NCI-H2227 (cell line): Measurements from ENCODE around the gene CCDC6.
"Not testable (repeated sequence)": the region's sequence is repeated elsewhere in the genome, so short reads cannot be mapped to it uniquely, and the experiment has no call there.

Experiments
- DNase-seq: peaks from one replicate; lab custom pipeline; 2025; ENCODE audit not compliant: unreplicated experiment; lab: John Stamatoyannopoulos, UW

CCDC6 gene

DNA sequence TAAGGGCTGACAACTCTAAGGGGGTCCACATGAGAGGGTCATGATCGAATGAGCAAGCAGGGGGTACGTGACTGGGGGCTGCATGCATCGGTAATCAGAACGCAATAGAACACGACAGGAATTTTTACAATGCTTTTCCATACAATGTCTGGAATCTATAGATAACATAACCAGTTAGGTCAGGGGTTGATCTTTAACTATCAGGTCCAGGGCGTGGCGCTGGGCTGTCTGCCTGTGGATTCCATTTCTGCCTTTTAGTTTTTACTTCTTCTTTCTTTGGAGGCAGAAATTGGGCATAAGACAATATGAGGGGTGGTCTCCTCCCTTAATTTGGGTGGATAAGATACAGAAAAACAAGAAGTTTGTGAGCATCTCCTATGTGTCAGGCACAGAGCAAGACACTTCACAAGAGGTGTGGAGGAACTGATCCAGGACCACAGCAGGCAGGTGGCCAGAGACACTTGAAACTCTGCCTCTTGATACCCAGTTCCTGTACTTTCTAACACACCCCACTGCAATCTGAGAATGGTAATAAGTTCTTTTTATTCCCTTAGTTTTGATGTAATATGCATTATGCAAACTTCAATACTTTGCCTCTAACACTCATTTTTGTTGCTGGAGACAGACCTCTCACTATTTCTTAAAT lies 135.1 kb downstream of the CCDC6 start:
- no peak for DNase-seq

DNA sequence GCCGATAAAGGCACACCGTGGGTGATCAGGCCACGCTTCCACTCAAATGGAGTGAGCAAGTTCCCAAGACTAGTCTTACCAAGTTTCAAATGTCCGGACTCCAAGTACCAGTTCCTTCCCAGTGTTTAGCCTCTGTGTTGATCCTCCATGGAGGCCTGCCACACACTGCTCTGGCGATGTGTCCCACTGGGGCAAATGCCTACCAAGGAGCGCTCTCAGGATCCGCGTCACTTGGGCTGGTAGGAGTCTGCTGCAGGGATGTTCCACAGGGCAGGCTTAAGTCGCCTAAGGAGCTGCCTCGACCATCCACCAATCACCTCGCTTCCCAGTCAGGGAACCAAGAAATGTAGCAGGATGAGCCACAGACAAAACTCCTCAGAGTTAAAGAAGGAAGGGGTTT lies 135.7 kb downstream of the CCDC6 start:
- no peak for DNase-seq

DNA sequence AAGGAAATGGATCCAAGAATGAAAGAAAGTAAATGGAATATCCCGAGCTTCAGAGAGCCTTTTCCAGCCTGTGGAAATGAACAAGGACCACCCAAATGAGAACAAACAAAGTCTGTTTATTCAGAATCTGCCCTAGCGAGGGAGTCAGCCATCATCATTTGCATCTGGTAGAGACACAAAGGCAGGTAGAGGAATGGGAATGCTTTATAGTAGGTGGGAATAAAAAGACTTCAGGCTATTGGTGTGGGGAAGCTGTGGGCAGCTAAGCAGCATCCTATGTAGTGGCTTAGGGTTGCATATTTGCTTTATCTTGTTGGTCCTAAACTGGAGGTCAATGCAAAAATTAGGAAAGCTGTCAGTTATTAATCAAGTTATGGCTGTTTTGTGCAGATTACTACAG lies 143.9 kb downstream of the CCDC6 start:
- no peak for DNase-seq

DNA sequence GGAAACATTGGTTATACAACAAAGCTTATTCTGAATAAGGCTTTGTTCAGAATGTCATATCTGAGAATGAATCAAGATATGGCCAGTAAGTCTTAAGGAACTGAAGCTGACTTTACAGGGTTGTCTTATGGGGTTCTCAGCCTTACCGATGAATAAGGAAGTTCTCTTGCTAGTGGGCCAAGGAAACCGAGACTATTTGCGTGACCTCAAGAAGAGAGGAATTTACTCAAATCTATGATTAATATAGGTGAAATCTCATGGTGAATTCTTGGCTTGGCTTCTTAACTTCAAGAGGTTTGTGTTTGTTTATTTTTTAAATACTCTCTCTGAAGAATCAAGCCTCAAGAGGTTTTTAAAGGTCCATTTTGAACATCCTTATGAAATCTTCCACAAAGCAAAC lies 148.4 kb downstream of the CCDC6 start:
- no peak for DNase-seq

DNA sequence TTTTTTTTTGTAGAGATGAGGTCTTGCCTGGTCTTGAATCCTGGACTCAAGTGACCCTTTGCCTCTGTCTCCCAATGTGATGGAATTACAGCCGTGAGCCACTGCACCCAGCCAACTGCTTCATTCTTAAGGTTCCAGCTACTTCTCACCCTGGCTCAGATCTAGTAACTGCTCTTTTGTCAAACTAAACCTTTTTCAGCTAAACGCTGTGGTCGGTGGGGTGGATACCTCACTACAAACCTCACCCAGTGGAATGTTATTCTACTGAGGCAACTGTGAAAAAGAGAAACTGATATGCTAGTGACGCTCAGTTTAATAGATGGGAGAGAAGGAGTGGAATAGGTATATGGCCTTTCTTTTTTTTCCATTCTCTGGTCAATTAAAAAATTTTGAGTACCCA lies 151.4 kb downstream of the CCDC6 start:
- no peak for DNase-seq

DNA sequence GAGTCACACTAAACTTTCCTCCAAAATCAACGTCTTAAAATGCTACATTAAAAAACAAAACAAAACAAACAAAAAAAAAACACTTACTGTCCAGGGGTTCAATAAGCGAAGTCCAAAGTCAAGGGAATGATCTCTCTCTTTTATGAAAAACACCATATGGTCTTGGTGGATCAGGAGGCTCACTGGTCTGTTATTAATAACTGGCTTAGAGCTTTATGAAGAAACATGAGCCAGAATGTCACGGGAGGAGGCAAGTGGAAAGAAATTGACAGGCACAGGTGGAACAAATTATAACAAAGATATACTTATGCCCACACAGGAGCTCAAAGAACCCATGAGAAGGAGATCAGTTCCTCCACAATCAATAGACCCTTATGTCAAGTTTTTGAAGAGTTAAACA lies 153.1 kb downstream of the CCDC6 start, which contains the start of gene MRLN:
Gene MRLN, minus strand, starts transcription at position 189 of the 400 bp plus-strand sequence.
- DNase-seq, result no peak

DNA sequence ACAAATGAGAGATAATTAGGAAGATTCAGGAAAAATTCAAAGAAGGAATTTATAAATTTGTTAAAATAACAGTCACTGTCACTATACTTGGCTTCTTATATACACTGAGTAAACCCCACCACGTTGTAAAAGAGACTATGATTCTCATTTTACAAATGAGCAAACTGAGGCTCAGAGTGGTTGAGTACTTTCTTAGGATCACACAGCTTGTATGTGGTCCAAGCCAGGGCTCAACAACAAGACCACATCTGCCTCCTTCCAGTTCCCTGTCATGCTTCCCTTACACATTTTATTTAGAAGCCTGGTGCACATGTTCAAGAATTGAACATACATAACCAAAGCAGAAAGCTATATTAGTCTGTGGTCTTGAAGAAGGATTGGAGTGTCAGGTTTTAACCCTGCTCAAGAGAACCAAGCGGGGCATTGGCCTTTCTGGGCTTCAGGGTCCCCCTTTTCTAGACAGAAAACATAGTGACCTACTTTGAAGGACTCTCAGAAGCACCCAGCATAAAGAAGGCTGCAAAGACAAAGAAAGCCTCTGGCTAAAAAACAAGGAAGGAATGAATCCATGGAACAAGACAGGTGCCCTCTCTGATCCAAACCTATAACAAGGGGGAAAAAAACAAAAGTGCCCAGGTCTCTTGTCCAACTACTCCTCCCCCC lies 153.9 kb downstream of the CCDC6 start:
- no peak for DNase-seq

DNA sequence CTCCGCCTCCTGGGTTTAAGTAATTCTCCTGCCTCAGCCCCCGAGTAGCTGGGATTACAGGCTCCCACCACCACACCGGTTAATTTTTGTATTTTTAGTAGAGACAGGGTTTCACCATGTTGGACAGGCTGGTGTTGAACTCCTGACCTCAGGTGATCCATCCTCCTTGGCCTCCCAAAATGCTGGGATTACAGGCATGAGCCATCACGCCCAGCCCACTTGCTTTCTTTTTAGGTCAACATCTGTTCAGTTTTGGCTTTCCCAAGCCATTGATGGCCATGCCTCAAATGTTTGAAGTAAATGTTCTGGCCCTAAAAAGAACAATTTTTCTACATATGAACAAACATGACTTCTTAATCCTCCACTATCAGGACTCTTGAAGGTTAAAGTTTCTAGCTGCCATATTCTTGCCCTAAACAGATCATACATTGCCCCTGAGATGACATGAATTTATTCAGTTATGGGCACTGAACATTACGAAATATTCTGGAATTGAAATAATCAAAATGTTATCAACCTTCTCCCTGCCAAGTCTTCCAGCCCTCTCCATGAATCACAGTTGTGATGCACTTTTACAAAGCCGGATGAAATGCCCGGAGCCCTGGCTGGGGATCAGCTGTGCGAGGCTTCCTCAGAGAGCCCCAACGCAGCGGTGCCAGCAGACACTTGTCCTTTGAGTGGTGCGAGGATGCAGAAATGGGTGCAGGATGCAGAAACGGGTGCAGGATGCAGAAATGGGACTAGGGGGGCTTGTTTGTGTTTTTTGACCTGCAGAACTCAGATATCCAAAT lies 156.0 kb downstream of the CCDC6 start:
- no peak for DNase-seq

DNA sequence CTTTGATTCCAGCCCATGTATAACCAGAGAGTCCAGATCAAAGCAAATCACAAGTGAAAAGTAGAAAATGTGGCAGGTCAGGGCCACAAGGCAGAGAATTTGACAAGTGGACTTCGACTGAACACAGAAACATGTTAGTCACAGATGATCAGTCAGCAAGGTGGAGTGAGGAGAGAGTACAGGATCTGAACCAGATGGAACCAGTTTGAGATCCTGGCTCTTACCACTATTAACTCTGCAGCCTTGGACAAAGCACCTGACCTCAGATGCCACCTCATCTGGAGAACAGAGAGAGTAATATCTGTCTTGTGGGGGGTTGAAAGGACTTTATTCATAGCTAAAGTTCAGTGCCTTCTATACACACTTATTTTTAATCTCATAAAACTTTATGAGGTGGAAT lies 157.5 kb downstream of the CCDC6 start:
- no peak for DNase-seq

DNA sequence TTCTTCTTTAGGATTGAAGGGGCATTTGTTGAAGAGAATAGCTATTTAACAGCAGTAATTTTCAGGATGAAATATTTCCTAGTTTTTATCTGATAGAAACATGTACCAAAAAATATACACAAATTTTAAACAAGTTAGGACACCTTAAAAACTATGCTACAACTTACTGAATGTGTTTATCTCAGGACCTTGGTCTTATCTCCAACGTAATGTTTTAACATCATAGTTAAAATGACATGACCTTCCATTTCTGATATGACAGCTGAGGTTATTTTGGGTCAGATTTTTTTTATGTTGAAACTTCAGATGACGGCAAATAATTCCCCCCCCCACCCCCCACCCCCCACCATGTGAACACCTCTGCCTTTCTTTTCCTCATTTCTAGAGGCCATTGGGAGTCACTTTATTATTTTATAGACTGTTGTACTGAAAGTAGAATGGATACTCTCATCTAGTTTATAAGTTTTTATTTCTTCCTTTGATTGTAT lies 161.1 kb downstream of the CCDC6 start:
- no peak for DNase-seq

DNA sequence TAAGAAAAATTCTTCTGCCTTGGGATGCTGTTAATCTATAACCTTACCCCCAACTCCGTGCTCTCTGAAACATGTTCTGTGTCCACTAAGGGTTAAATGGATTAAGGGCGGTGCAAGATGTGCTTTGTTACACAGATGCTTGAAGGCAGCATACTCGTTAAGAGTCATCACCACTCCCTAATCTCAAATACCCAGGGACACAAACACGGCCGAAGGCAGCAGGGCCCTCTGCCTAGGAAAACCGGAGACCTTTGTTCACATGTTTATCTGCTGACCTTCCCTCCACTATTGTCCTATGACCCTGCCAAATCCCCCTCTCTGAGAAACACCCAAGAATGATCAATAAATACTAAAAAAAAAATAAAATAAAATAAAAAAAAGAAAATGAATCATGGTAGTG lies 161.6 kb downstream of the CCDC6 start:
- not testable (repeated sequence) for DNase-seq

DNA sequence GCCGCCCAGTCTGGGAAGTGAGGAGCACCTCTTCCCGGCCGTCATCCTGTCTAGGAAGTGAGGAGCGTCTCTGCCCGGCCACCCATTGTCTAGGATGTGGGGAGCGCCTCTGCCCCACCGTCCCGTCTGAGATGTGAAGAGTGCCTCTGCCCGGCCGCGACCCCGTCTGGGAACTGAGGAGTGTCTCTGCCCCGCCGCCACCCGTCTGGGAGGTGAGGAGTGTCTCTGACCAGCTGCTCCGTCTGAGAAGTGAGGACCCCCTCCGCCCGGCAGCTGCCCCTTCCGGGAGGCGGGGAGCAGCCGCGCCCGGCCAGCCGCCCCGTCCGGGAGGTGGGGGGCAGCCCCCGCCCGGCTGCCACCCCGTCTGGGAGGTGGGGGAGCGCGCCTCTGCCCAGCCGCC lies 162.2 kb downstream of the CCDC6 start:
- not testable (repeated sequence) for DNase-seq

DNA sequence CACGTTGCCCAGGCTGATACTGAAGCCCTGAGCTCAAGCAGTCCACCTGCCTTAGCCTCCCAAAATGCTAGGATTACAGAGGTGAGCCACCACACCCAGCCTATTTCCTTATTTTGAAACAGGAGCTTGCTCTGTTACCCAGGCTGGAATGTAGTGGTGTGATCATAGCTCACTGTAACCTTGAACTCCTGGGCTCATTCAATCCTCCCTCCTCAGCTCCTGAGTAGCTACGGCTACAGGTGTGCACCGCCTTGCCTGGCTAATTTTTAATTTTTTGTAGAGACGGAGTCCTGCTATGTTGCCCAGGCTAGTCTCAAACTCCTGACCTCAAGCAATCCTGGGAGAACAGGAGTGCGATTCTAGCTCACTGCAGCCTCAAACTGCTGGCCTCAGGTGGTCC lies 164.8 kb downstream of the CCDC6 start:
- DNase-seq, result no peak

DNA sequence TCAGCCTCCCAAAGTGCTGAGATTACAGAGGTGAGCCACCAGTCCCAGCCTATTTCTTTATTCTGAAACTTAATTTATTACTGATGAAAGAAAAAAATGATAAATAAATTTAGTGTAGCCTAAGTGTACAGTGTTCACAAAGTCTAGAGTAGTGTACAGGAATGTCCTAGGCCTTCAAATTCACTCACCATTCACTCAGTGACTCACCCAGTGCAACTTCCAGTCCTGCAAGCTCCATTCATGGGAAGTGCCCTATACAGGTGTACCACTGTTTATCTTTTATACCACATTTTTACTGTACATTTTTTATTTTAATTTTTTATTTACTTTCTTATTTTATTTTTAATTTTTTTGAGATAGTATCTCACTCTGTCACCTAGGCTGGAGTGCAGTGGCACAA lies 165.3 kb downstream of the CCDC6 start:
- DNase-seq, result no peak
